IMR-90 (cell line): ENCODE measurements around the gene RANBP9.

ENCODE experiments used
- BHLHE40 ChIP-seq: fragments of 150-350 bp; IDR thresholded peaks from 2 replicates; pipeline ENCODE4 v1.6.1; 2016; ENCODE audit warnings: mild to moderate bottlenecking, low read depth, low read length
- CTCF ChIP-seq: conservative IDR thresholded peaks from 2 replicates; pipeline ENCODE4 v1.5.1; 2012; ENCODE audit warnings: mild to moderate bottlenecking, low read depth, low read length, improper control_type of control experiment
- ELK1 ChIP-seq: fragments of 150-350 bp; IDR thresholded peaks from 2 replicates; pipeline ENCODE4 v1.6.1; 2016; ENCODE audit warnings: low read depth, mild to moderate bottlenecking, low read length, moderate library complexity, borderline replicate concordance
- MXI1 ChIP-seq: IDR thresholded peaks from 2 replicates; pipeline ENCODE4 v1.6.1; 2012; ENCODE audit warnings: low read depth, mild to moderate bottlenecking, low read length, moderate library complexity, borderline replicate concordance
- POLR2A ChIP-seq: IDR thresholded peaks from 2 replicates; pipeline ENCODE4 v1.6.1; 2012; ENCODE audit warnings: mild to moderate bottlenecking, low read depth, low read length
- RAD21 ChIP-seq: IDR thresholded peaks from 2 replicates; pipeline ENCODE4 v1.6.1; 2012; ENCODE audit warnings: low read length, improper control_type of control experiment
- RCOR1 ChIP-seq: IDR thresholded peaks from 2 replicates; pipeline ENCODE4 v1.6.1; 2012; ENCODE audit warnings: mild to moderate bottlenecking, low read length, improper control_type of control experiment; ENCODE audit not compliant: insufficient replicate concordance
- RFX5 ChIP-seq: IDR thresholded peaks from 2 replicates; pipeline ENCODE4 v1.8.0; 2012; ENCODE audit warnings: low read depth, mild to moderate bottlenecking, low read length, moderate library complexity
- SMC3 ChIP-seq: fragments of 150-350 bp; IDR thresholded peaks from 2 replicates; pipeline ENCODE4 v1.6.1; 2016; ENCODE audit warnings: low read depth, mild to moderate bottlenecking, antibody characterized with exemption, low read length, moderate library complexity
- TF ChIP-seq, protein P1 (sequence below): fragments of 150-350 bp; IDR thresholded peaks from 2 replicates; pipeline ENCODE4 v1.6.1; 2017; ENCODE audit warnings: mild to moderate bottlenecking, antibody characterized with exemption, low read length, low read depth

DNA sequence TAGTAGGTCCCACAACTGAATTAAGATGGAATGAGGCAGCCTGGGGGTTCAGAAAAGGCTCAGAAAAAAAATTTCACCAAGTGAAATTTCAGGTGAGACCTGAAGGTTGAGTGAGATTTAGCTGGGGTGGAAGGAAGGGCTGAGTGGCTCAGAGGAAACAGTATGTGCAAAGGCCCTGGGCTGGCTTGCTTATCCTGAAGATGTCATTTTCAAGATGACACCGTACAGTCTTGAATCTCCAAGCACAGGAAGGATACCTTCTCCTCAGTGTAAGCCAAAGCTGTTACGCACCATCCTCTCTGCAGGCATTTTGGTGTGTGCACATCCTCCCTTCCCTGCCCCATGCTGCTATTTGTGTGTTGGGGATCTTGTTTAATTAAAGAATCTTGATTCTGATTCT lies 43.0 kb upstream of the RANBP9 start:
- TF ChIP-seq CTCF (no peak), RAD21 (no peak), ELK1 (no peak), MXI1 (no peak), RFX5 (no peak), POLR2A (no peak), SMC3 (no peak), BHLHE40 (no peak), RCOR1 (no peak)
- TF ChIP-seq, protein P1, sequence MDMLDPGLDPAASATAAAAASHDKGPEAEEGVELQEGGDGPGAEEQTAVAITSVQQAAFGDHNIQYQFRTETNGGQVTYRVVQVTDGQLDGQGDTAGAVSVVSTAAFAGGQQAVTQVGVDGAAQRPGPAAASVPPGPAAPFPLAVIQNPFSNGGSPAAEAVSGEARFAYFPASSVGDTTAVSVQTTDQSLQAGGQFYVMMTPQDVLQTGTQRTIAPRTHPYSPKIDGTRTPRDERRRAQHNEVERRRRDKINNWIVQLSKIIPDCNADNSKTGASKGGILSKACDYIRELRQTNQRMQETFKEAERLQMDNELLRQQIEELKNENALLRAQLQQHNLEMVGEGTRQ = no peak
